ENCODE measurements around the gene RFX8. TPM values are rescaled to one million over a fixed set of nuclear protein-coding genes. Genes with fewer than 3 reads are reported as not detected.

RFX8 gene
- total RNA-seq, 1 experiment from 2014 or later, result not detected

GRCh38 chr2:101418460-101419095 is 56.3 kb downstream of the RFX8 start:
- H3K27ac ChIP-seq (ENCODE audit: low read depth, low read length, poor library complexity, severe bottlenecking), result no peak overlapping the region
- ChIA-PET POLR2A (ENCODE audit: low non-redundant PET) (interaction anchor here (0.5 kb wide), 1 partner anchor 388 kb away, joined by 5 read pairs; no protein-coding TSS in a partner anchor), CTCF (interaction anchor here (0.7 to 1.5 kb wide), 4 partner anchors 23 to 413 kb away, joined by 3 to 10 read pairs (median 5); no protein-coding TSS in a partner anchor)
- no peak for DNase-seq (ENCODE audit: low spot score)
- H3K9me3 ChIP-seq (ENCODE audit: low read depth, low read length, poor library complexity, severe bottlenecking), result no peaks in the 10 kb centered on the region
- no peaks in the 10 kb centered on the region for H3K27me3 ChIP-seq (replicated peaks; ENCODE audit: insufficient read depth, low read depth, low read length, poor library complexity)
- intact Hi-C loops (cut with micrococcal nuclease; ENCODE audit: unreplicated experiment), result loop anchor here (1.0 to 10.0 kb wide), 3 partner anchors 414 to 586 kb away; no protein-coding TSS in a partner anchor
- H3K36me3 ChIP-seq (ENCODE audit: insufficient read depth, low read length, poor library complexity, severe bottlenecking), result no peaks in the 10 kb centered on the region
- no TSS peak for BruUV-seq (replicated peaks)
- H3K4me3 ChIP-seq (ENCODE audit: low read depth, low read length, poor library complexity, severe bottlenecking), result no peak overlapping the region
- TF ChIP-seq EZH2 (IDR thresholded peaks at IDR 0.05; ENCODE audit: borderline replicate concordance, low read depth, low read length, poor library complexity, severe bottlenecking) (no peak), CTCF (conservative IDR thresholded peaks at IDR 0.05; ENCODE audit: low read depth, low read length) (no peak)
- no peaks in the 10 kb centered on the region for H3K4me1 ChIP-seq (ENCODE audit: insufficient read depth, low read length, poor library complexity, severe bottlenecking)

- Histone ChIP-seq H3K4me1 (ENCODE audit: insufficient read depth, low read length, poor library complexity, severe bottlenecking) (no peaks in the 10 kb centered on the region), H3K36me3 (ENCODE audit: insufficient read depth, low read length, poor library complexity, severe bottlenecking) (no peaks in the 10 kb centered on the region), H3K27me3 (replicated peaks; ENCODE audit: insufficient read depth, low read depth, low read length, poor library complexity) (no peaks in the 10 kb centered on the region), H3K4me3 (ENCODE audit: low read depth, low read length, poor library complexity, severe bottlenecking) (no peak overlapping the region), H3K27ac (ENCODE audit: low read depth, low read length, poor library complexity, severe bottlenecking) (no peak overlapping the region), H3K9me3 (ENCODE audit: low read depth, low read length, poor library complexity, severe bottlenecking) (no peaks in the 10 kb centered on the region)
- ChIA-PET CTCF (no interaction called here), POLR2A (ENCODE audit: low non-redundant PET) (interaction anchor here (0.6 kb wide), 1 partner anchor 162 kb away, joined by 3 read pairs; no protein-coding TSS in a partner anchor)
- BruUV-seq (replicated peaks), result no TSS peak
- no peak for DNase-seq (ENCODE audit: low spot score)
- intact Hi-C loops (cut with micrococcal nuclease; ENCODE audit: unreplicated experiment), result loop anchor here (10.0 kb wide), 2 partner anchors 458 to 588 kb away; no protein-coding TSS in a partner anchor
- TF ChIP-seq CTCF (conservative IDR thresholded peaks at IDR 0.05; ENCODE audit: low read depth, low read length), result no peak
- TF ChIP-seq EZH2 (IDR thresholded peaks at IDR 0.05; ENCODE audit: borderline replicate concordance, low read depth, low read length, poor library complexity, severe bottlenecking), result no peak
Observed at GRCh38 chr2:101416609-101417008, 58.3 kb downstream of the RFX8 start.

- ChIA-PET CTCF (no interaction called here), POLR2A (ENCODE audit: low non-redundant PET) (no interaction called here)
- TF ChIP-seq CTCF (conservative IDR thresholded peaks at IDR 0.05; ENCODE audit: low read depth, low read length) (no peak), EZH2 (IDR thresholded peaks at IDR 0.05; ENCODE audit: borderline replicate concordance, low read depth, low read length, poor library complexity, severe bottlenecking) (no peak)
- no peak for DNase-seq (ENCODE audit: low spot score)
- no peaks in the 10 kb centered on the region for H3K4me1 ChIP-seq (ENCODE audit: insufficient read depth, low read length, poor library complexity, severe bottlenecking)
- intact Hi-C loops (cut with micrococcal nuclease; ENCODE audit: unreplicated experiment), result loop anchor here (10.0 kb wide), 2 partner anchors 459 to 589 kb away; no protein-coding TSS in a partner anchor
- no peak overlapping the region for H3K4me3 ChIP-seq (ENCODE audit: low read depth, low read length, poor library complexity, severe bottlenecking)
- BruUV-seq (replicated peaks), result no TSS peak
- peaks cover 2% of the 10 kb centered on the region for H3K27me3 ChIP-seq (replicated peaks; ENCODE audit: insufficient read depth, low read depth, low read length, poor library complexity)
- H3K27ac ChIP-seq (ENCODE audit: low read depth, low read length, poor library complexity, severe bottlenecking), result no peak overlapping the region
- H3K36me3 ChIP-seq (ENCODE audit: insufficient read depth, low read length, poor library complexity, severe bottlenecking), result no peaks in the 10 kb centered on the region
- H3K9me3 ChIP-seq (ENCODE audit: low read depth, low read length, poor library complexity, severe bottlenecking), result no peaks in the 10 kb centered on the region
Observed at GRCh38 chr2:101415884-101416283, 59.0 kb downstream of the RFX8 start.

Data from A673 (cell line).